Activated naive CD4-positive, alpha-beta T cell (primary cell): Measurements from ENCODE around the gene ACAD8.

Experiments
- DNase-seq, 4 experiments: peaks; one replicate each; lab custom pipeline; 2025; lab: John Stamatoyannopoulos, UW

Gene ACAD8

DNA sequence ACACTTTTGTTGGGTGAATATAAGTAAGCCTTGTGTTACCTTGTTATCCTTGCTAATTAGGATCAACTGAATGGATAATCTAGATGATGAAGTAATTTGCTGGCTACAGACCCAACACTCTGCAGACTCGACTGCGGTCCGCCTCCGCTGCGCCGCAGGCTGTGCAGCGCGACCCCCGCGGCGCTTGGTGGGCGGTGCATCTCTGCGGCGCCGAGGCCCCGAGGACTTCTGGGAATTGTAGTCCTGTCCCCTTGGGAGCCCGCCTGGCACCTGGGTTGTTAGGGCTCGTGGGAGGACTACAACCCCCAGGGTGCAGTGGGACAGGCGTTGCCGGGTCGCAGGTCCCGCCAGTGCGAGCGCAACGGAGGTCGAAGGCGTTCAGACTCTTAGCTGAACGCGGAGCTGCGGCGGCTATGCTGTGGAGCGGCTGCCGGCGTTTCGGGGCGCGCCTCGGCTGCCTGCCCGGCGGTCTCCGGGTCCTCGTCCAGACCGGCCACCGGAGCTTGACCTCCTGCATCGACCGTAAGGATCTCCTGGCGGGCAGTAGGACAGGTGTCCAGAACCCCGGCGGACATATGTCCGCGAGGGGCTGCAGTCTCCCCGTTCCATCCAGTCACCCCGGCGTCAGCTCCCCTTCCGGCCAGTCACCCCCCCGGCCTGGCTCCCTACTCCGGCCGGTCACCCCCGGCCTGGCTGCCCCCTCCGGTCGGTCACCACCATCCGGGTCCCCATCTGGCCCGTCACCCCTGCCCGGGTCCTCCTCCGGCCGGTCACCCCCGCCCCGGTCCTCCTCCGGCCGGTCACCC is at the start of gene ACAD8, which contains the start of gene THYN1:
Gene ACAD8 (plus strand): TSS at position 381 of the 806 bp plus-strand sequence. CDS start 33 bp downstream, at position 414.
Gene THYN1 (minus strand): TSS at position 165 of the 806 bp plus-strand sequence. CDS start 470 bp downstream, outside the sequence.
- DNase-seq, result peak; percentile 81 to 94 (median 90)

DNA sequence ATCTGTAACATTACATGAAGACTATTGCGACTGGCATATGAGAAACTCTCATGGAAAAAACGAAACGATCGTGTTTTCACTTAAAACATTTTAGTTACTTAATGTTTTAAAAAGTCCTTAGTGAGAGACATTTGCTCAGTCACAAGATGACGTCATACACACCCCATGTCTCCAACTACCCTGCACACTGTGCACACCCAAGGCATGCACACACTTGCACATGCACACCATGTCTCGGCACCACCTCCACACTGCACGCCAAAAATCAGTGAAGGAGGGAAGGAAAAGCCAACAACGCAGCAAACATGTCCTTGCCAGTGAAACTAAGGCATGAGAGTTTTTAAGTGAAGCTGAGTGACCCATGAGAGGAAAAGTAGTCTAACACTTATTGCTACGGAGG is 47.6 kb upstream of the ACAD8 start:
- DNase-seq, result no peak

DNA sequence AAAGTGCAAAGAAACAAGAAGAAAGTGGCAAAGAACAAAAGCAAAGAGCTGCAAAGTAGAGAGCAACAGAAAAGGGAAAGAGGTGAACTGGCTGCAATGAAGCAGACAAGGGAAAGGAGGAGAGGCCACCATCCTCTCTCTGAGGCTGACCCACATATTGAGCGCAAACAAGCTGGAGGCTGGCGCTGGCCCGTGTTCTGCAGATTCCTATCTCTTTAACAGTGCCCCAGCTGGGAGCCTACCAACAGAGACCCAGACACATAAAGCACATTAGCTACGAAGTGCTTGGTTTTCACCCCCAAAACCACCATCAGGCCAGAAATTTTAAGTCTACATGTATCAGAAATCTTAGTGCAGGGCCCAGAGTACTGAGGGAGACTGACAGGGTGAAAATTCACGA is 47.2 kb upstream of the ACAD8 start:
- DNase-seq, result no peak

- DNase-seq, result peak in 3 of 4 experiments; percentile 20 to 61 (median 45)
Observed at GRCh38 chr11:134207538-134208239, 45.7 kb upstream of the ACAD8 start.

DNA sequence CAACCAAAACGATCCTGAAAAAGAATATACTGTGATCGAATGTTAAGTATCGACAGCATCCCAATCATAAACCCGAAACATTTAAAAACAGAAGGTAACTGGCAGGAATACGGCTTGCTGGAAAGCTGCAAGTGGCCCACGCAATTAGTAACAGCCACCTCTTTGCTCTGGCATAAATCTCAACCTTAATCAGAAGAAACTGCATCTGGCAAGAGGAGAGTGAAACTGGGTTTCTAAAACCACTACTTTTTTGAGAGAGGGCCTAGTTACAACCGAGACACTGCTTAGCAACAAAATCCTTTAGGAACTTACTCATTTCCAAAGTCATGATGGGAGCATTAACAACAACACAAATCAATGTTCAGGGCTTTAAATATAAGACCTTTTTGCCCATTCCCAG is 37.5 kb upstream of the ACAD8 start:
- no peak for DNase-seq

GRCh38 chr11:134216816-134217215 is 36.6 kb upstream of the ACAD8 start:
- no peak for DNase-seq

DNA sequence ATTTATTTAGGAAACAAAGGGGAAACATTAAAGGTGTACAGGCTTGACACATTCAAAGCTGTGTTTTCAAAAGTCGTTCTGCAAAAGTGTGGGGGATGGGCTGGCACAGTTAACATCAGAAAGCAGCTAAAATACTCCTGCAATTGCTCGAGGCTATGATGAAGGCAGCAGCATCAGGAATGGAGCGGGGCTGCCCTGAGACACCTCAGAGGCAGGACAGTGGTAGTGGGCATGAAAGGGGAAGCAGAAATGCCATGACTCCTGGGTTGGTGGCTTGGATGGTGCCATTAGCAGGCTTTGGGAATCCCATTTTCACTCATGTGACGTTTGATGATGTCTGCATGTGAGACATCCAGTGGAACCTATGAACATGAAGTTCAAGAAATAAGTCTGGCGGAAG is 30.2 kb upstream of the ACAD8 start:
- DNase-seq, result no peak

DNA sequence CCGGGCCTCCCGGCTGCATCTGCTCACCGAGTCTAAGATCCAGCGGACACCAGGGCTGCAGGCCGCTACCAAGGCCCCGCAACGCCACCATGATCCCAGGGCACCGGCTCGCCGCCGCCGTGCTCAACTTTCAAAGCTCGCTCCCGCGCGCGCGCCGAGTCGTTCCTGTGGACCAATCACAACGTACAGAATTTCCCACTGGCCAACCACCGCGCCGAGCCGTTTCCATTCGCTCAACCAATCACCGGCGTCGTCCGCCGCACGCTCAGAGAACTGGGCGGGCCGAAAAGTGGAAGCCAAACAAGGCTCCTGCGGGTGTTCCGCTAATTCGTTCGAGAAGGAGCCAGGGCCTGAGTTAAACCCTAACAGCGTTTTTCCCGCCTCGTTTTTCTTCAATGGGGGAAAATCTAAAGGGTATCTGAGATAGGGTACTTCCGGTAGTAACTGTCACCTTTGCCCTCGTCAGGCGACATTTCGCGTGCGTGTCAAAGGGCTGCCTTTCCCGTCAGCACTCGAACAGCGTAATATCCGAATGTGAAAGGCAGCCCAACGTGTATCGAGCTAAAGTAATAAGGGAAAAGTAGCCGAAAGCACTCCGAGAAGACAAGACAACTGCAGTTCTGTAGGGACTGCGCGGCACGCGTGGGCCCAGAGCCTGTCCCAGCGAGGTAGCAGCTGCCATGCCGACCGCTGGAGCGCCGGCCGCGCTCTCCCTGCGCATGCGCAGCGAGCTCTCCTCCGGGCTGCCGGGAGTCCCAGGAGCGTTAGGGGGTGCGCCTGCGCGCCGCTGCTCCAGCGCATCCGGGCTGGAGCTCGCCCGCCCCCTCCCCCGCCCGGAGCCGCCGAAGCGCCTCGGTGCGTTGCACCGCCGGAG is 29.3 kb upstream of the ACAD8 start, which contains the start of the genes NCAPD3 and VPS26B:
Gene NCAPD3 (minus strand): TSS at position 132 of the 874 bp plus-strand sequence. CDS start 41 bp downstream, at position 91.
Gene VPS26B (plus strand): TSS at position 836 of the 874 bp plus-strand sequence. CDS start 452 bp downstream, outside the sequence.
- peak; percentile 87 to 94 (median 92) for DNase-seq

DNA sequence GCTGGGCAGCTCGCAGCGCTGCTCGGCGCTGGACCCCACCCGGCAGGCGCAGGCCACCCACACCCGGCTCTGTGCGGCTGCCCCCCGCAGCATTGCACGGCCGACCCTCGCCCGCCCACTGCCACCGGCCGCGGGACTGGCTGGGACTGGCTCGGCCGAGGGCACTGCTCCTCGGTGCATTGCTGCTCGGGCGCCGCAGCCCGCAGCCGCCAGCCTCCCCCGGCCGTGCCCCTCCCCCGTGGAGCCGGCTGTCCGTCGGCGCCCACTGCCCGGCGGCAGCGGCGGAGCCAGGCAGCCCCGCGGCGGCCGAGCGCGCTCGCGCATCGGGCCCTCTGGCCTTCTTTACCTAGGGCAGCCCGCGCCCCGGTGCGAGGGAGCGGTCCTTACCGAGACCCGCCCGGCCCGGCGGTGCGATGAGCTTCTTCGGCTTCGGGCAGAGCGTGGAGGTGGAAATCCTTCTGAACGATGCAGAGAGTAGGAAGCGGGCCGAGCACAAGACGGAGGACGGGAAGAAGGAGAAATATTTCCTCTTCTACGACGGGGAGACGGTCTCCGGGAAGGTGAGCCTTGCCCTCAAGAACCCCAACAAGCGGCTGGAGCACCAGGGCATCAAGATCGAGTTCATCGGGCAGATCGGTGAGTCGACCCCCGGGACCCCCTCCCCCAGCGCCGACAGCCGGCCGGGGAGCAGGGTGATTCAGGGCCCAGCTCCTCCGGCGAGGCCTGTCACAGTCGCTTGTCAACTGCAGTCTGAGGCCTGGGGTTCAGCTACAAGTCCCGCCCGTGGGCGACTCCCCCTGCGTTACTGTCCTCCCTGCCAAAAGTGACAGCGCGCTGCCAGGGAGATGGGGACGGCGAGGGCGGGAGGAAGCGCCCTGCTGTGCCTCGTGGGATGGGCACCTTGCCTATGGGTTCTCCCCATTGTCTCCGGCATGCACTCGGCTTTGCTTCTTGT is 28.4 kb upstream of the ACAD8 start:
- peak in 3 of 4 experiments; percentile 28 to 47 (median 33) for DNase-seq

- DNase-seq, result no peak
Observed at GRCh38 chr11:134226806-134227325, 26.5 kb upstream of the ACAD8 start.

DNA sequence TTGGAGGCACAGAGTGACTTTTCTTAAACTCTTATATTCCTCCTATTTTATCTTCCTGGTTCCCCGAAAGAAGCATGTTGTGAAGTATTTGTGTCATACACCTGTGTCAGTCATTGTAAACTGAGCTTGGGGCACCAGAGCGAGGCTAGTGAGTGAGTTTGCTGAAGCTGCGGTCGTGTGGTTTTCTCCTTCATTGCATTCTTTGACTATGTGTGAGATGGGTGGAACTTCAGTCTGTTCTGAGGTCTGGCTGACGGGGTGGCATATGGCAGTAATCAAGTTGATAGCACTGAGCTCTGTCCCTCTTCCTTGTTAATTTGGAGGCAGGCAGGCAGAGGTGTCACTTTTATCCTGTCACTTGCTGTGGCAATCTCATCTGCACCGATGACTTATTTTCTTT is 24.7 kb upstream of the ACAD8 start:
- DNase-seq, result no peak

DNA sequence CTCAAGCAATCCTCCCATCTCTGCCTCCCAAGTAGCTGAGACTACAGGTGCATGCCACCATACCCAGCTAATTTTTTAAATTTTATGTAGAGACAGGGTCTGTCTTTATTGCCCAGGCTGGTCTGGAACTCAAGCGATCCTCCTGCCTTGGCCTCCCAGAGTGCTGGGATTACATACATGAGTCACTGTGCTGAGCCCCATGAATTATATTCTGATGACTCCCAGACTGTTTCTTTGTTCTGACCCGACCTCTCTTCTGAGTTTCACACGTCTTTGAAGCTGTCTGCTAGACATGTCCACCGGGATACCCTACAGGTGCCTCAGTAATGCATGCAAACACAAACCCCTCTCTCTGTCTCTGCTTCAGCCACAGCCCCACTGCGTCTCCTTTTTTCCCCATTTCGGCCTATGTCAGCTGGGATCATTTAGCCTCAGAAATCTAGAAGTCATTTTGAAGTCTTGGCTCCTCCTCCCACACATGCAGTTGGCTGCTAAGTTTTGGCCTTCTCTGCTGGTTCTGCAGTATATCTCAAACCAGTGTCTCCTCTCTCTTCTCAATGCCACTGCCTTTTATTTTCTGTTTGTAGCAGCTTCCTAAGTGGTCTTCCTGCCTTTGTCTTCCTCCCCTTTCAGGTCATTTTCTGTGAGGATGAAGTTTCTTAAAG is 24.1 kb upstream of the ACAD8 start:
- no peak for DNase-seq

- no peak for DNase-seq
Observed at GRCh38 chr11:134230339-134230738, 23.0 kb upstream of the ACAD8 start.

GRCh38 chr11:134231958-134232659 is 21.3 kb upstream of the ACAD8 start:
- no peak for DNase-seq

GRCh38 chr11:134233729-134234179 is 19.6 kb upstream of the ACAD8 start:
- no peak for DNase-seq

GRCh38 chr11:134235399-134235798 is 18.0 kb upstream of the ACAD8 start:
- DNase-seq, result no peak

- DNase-seq, result no peak
Observed at GRCh38 chr11:134236834-134237556, 16.4 kb upstream of the ACAD8 start.

DNA sequence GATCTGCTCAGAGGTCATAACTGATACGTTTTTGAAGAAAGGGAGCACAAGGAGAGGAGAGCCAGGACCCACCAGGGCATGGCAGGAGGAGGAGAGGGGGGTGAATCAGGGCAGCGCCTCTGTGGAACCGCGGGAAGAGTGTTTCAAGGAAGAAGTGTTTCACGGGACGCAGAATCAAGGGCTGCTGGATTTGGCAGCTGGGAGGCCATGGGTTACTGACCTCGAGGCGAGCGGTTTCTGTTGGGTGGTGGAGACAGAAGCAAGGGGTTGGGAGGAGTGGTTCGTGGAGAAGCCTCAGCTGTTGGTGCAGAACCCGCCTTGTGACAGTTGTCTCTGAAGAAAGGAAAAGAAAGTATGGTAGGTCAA is 15.8 kb upstream of the ACAD8 start:
- no peak for DNase-seq
